Suprapubic skin (tissue), 3 donors: Measurements from ENCODE around the gene SNX19.

Experiments
- CTCF ChIP-seq, 2 donors: fragments of 200-600 bp in 1 of 2; fragments of 450-650 bp in 1 of 2; sonication (generic) in 1 of 2; IDR thresholded peaks; one replicate each; pipeline ENCODE4 v1.5.1; 2016 to 2019; ENCODE audit warnings: antibody characterized with exemption in 2 of 2, mild to moderate bottlenecking in 1 of 2, moderate library complexity in 1 of 2
- POLR2A ChIP-seq, 2 donors: fragments of 450-650 bp; IDR thresholded peaks; one replicate each; pipeline ENCODE4 v1.6.1; 2017; ENCODE audit warnings: antibody characterized with exemption in 2 of 2, mild to moderate bottlenecking in 2 of 2, moderate library complexity in 2 of 2

GRCh38 chr11:130890039-130890745 is 26.1 kb downstream of the SNX19 start:
- TF ChIP-seq CTCF (IDR thresholded peaks at IDR 0.05) (no peak), POLR2A (IDR thresholded peaks at IDR 0.05) (no peak)
